K562 treated with DMSO at 1 percent for 48 hours (cell line): ENCODE results near the gene RSRC1. TPM values are rescaled to one million over a fixed set of nuclear protein-coding genes. Genes with fewer than 3 reads are reported as not detected.

Source experiments
- total RNA-seq: library from RNA; unstranded; fragments of 300-600 nt; gene quantifications from 2 replicates; pipeline ENCODE4 v1.2.3, GENCODE V29; 2022; ENCODE audit warnings: low replicate concordance; ENCODE audit errors: extremely low read depth

The RSRC1 gene
- not detected in 2 replicates for total RNA-seq

GRCh38 chr3:158109804-158110657, at the start of gene RSRC1:
Gene RSRC1, plus strand, starts transcription at chr3:158110089. Its CDS starts 12,016 bp downstream, at chr3:158122105.

GRCh38 chr3:158570999-158571702, 461.3 kb downstream of the RSRC1 start, which contains the start of gene MLF1:
Gene MLF1, plus strand, starts transcription at chr3:158571194. Its CDS starts 107 bp downstream, at chr3:158571301.

Other genes starting within 250 kb of the RSRC1 start
- gene SHOX2, start 3.7 kb upstream of the RSRC1 start, total RNA-seq: not detected in 2 replicates